ENCODE results near the gene TLX3. TPM values are rescaled to one million over a fixed set of nuclear protein-coding genes. Genes with fewer than 3 reads are reported as not detected.

Gene TLX3
- total RNA-seq, 1 experiment from 2014 or later, result not detected

GRCh38 chr5:171337210-171337569, 28.1 kb downstream of the TLX3 start:
- Histone ChIP-seq H3F3A (ENCODE audit: insufficient read depth, low read depth) (no peaks in the 10 kb centered on the region), H3K79me2 (ENCODE audit: low read depth) (no peaks in the 10 kb centered on the region), H3K4me2 (peak overlapping the region; percentile 80), H2AFZ (peak overlapping the region; percentile 87), H4K20me1 (ENCODE audit: insufficient read depth) (no peaks in the 10 kb centered on the region), H3K36me3 (ENCODE audit: low read depth) (no peaks in the 10 kb centered on the region), H3K9me3 (ENCODE audit: insufficient read depth, low read depth) (no peaks in the 10 kb centered on the region), H3K4me1 (replicated peaks; ENCODE audit: insufficient read depth) (0 out of 2 replicates have a peak, but pooled peaks cover 6% of the 10 kb centered on the region), H3K27ac (no peak overlapping the region), H3K27me3 (ENCODE audit: insufficient read depth, low read depth) (no peaks in the 10 kb centered on the region), H3K4me3 (peak overlapping the region; percentile 48), H3K9me2 (ENCODE audit: insufficient read depth) (no peaks in the 10 kb centered on the region)
- intact Hi-C loops (cut with micrococcal nuclease; ENCODE audit: unreplicated experiment), result loop anchor here (1.0 to 10.0 kb wide), 7 partner anchors 64 to 902 kb away; no protein-coding TSS in a partner anchor
- DNase-seq, result no peak
- TF ChIP-seq CTCF (conservative IDR thresholded peaks at IDR 0.05), result 0 out of 2 replicates have a peak, but pooled peaks have one; percentile 11
- TF ChIP-seq EZH2 (IDR thresholded peaks at IDR 0.05; ENCODE audit: low read depth), result no peak
- no TSS peak for BruUV-seq (replicated peaks)
- POLR2A ChIA-PET (ENCODE audit: unreplicated experiment), result no interaction called here
- CTCF ChIA-PET, result interaction anchor here (0.6 kb wide), 1 partner anchor 728 kb away, joined by 4 read pairs; no protein-coding TSS in a partner anchor

- POLR2A ChIA-PET (ENCODE audit: unreplicated experiment), result interaction anchor here (0.6 kb wide), 1 partner anchor 444 kb away, joined by 8 read pairs; no protein-coding TSS in a partner anchor
- intact Hi-C loops (cut with micrococcal nuclease; ENCODE audit: unreplicated experiment), result no loop called here
These were observed 31.0 kb downstream of the TLX3 start for GRCh38 chr5:171340042-171340441.

GRCh38 chr5:171340491-171340890, 31.4 kb downstream of the TLX3 start:
- Histone ChIP-seq H3K4me2 (no peak overlapping the region), H3K9me2 (ENCODE audit: insufficient read depth) (no peaks in the 10 kb centered on the region), H3K4me1 (replicated peaks; ENCODE audit: insufficient read depth) (0 out of 2 replicates have a peak, but pooled peaks cover 6% of the 10 kb centered on the region), H3F3A (ENCODE audit: insufficient read depth, low read depth) (no peaks in the 10 kb centered on the region), H2AFZ (no peak overlapping the region), H3K79me2 (ENCODE audit: low read depth) (no peaks in the 10 kb centered on the region), H3K9me3 (ENCODE audit: insufficient read depth, low read depth) (no peaks in the 10 kb centered on the region), H3K27me3 (ENCODE audit: insufficient read depth, low read depth) (no peaks in the 10 kb centered on the region), H3K4me3 (no peak overlapping the region), H3K36me3 (ENCODE audit: low read depth) (no peaks in the 10 kb centered on the region), H3K27ac (no peak overlapping the region), H4K20me1 (ENCODE audit: insufficient read depth) (no peaks in the 10 kb centered on the region)
- BruUV-seq (replicated peaks), result no TSS peak
- DNase-seq, result no peak
- intact Hi-C loops (cut with micrococcal nuclease; ENCODE audit: unreplicated experiment), result no loop called here
- TF ChIP-seq CTCF (conservative IDR thresholded peaks at IDR 0.05), result no peak
- no peak for TF ChIP-seq EZH2 (IDR thresholded peaks at IDR 0.05; ENCODE audit: low read depth)
- CTCF ChIA-PET, result interaction anchor here (0.9 kb wide), 1 partner anchor 133 kb away, joined by 3 read pairs; no protein-coding TSS in a partner anchor
- POLR2A ChIA-PET (ENCODE audit: unreplicated experiment), result interaction anchor here (0.6 kb wide), 1 partner anchor 445 kb away, joined by 8 read pairs; no protein-coding TSS in a partner anchor

More at GRCh38 chr5:171340042-171340441, 31.0 kb downstream of the TLX3 start:
- BruUV-seq (replicated peaks), result no TSS peak
- Histone ChIP-seq H4K20me1 (ENCODE audit: insufficient read depth) (no peaks in the 10 kb centered on the region), H3F3A (ENCODE audit: insufficient read depth, low read depth) (no peaks in the 10 kb centered on the region), H3K4me1 (replicated peaks; ENCODE audit: insufficient read depth) (0 out of 2 replicates have a peak, but pooled peaks cover 6% of the 10 kb centered on the region), H3K4me2 (no peak overlapping the region), H3K9me2 (ENCODE audit: insufficient read depth) (no peaks in the 10 kb centered on the region), H3K79me2 (ENCODE audit: low read depth) (no peaks in the 10 kb centered on the region), H2AFZ (no peak overlapping the region), H3K27ac (no peak overlapping the region), H3K4me3 (no peak overlapping the region), H3K9me3 (ENCODE audit: insufficient read depth, low read depth) (no peaks in the 10 kb centered on the region), H3K27me3 (ENCODE audit: insufficient read depth, low read depth) (no peaks in the 10 kb centered on the region), H3K36me3 (ENCODE audit: low read depth) (no peaks in the 10 kb centered on the region)
- TF ChIP-seq CTCF (conservative IDR thresholded peaks at IDR 0.05), result no peak
- TF ChIP-seq EZH2 (IDR thresholded peaks at IDR 0.05; ENCODE audit: low read depth), result no peak
- DNase-seq, result no peak
- CTCF ChIA-PET, result interaction anchor here (0.9 kb wide), 1 partner anchor 133 kb away, joined by 3 read pairs; no protein-coding TSS in a partner anchor
